Measurements from ENCODE around the gene CCDC61.

CCDC61 gene, protein sequence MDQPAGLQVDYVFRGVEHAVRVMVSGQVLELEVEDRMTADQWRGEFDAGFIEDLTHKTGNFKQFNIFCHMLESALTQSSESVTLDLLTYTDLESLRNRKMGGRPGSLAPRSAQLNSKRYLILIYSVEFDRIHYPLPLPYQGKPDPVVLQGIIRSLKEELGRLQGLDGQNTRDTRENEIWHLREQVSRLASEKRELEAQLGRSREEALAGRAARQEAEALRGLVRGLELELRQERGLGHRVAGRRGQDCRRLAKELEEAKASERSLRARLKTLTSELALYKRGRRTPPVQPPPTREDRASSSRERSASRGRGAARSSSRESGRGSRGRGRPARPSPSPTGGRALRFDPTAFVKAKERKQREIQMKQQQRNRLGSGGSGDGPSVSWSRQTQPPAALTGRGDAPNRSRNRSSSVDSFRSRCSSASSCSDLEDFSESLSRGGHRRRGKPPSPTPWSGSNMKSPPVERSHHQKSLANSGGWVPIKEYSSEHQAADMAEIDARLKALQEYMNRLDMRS

DNA sequence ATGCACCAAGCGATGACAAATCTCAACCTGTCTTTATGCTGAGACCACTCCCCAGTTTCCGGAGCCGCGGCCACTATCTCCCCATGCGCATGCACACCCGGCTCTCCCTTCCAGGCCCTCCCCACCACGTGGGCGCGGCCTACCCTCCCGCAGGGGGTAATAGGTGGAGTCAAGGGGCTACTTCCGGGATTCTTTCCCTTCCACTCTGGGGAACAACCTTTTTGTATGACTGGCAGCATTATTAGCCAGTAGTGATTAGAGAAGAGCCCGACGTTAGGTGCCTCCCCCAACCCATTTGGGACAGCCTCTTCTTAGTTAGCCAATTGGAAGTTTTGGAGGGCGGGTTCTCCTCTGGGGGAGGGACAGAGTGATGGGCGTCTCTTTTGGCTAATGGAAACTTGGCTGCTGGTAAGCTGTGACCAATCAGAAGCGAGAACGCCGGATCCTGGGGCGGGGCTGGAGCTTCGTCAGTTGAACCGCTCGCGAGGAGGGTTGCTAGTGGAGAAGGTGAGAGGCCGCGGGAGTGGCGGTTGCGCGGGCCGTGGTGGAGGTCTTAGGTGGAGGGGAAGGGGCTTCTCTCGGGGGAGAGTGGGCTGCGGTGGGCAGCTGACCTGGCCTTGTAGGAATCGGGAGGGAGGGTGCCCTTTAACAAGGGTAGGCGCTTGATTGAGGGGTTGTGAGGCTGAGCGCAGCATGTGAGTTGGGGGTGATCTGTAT is at the start of gene CCDC61:
Gene CCDC61, plus strand, starts transcription at position 470 of the 717 bp plus-strand sequence. CDS start 7,552 bp downstream, outside the sequence.
- peaks cover 20% of the 10 kb centered on the region for H3K27me3 ChIP-seq
- no peaks in the 10 kb centered on the region for H3K9me3 ChIP-seq
- H3K4me2 ChIP-seq: peak within 1 kb of the TSS; percentile 87
- peak within 1 kb of the TSS; percentile 75 for H3K4me3 ChIP-seq
- peaks cover 33% of the 10 kb centered on the region for H3K4me1 ChIP-seq
- peak within 1 kb of the TSS; percentile 82 for H3K9ac ChIP-seq
- peaks cover 18% of the 10 kb centered on the region for H3K36me3 ChIP-seq
- peaks cover 23% of the 10 kb centered on the region for H4K20me1 ChIP-seq
- peak within 1 kb of the TSS; percentile 75 for H3K27ac ChIP-seq
- TF ChIP-seq Cebpa-rat (IDR thresholded peaks at IDR 0.05): no peak

DNA sequence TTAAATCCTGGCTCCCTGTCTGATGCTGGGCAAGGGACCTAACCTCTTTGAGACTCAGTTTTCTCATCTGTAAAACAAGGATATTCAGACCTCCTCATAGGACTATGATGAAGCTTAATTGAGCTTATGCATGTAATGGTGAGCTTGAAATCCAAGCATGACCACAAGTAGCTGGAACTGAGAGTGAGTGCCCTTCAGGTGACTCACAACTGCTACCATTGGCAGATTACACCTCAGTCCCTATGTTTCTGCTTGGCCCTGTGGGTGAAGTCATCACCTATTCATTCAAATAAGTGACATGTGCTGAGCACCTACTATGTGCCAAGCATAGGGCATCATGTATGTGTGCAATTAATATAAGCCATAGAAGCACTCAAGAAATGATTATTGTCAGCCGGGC is 47.3 kb upstream of the CCDC61 start:
- TF ChIP-seq Cebpa-rat (IDR thresholded peaks at IDR 0.05): no peak
- Histone ChIP-seq H3K27ac (no peak overlapping the region), H3K9ac (no peak overlapping the region), H3K4me2 (no peak overlapping the region), H3K4me1 (peaks cover 3% of the 10 kb centered on the region), H3K9me3 (no peaks in the 10 kb centered on the region), H3K4me3 (no peak overlapping the region), H3K36me3 (peaks cover 7% of the 10 kb centered on the region; the same call in 1 of the 2 replicates), H3K27me3 (no peaks in the 10 kb centered on the region), H4K20me1 (no peaks in the 10 kb centered on the region)

DNA sequence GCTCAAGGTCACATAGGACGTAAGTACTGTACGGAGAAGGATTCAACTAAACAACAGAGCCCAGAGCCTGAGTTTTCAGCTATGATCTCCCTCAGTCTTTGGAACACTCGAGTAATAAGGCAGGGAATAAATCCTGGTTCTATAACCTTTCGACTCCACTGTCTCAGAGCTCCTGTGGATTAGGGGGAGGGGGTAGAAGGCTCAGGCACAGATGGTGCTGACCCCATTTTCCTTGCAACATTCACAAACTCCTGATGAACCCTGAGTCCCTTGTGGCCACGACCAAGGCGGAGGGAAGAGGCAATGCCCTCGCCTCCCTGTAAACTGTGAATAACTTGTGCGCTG is 43.0 kb upstream of the CCDC61 start:
- no peak for TF ChIP-seq Cebpa-rat (IDR thresholded peaks at IDR 0.05)
- Histone ChIP-seq H3K27ac (no peak overlapping the region), H3K4me1 (peaks cover 46% of the 10 kb centered on the region), H4K20me1 (no peaks in the 10 kb centered on the region), H3K9ac (no peak overlapping the region), H3K4me3 (no peak overlapping the region), H3K27me3 (no peaks in the 10 kb centered on the region), H3K4me2 (no peak overlapping the region), H3K9me3 (no peaks in the 10 kb centered on the region), H3K36me3 (peaks cover 18% of the 10 kb centered on the region; the same call in 1 of the 2 replicates)

DNA sequence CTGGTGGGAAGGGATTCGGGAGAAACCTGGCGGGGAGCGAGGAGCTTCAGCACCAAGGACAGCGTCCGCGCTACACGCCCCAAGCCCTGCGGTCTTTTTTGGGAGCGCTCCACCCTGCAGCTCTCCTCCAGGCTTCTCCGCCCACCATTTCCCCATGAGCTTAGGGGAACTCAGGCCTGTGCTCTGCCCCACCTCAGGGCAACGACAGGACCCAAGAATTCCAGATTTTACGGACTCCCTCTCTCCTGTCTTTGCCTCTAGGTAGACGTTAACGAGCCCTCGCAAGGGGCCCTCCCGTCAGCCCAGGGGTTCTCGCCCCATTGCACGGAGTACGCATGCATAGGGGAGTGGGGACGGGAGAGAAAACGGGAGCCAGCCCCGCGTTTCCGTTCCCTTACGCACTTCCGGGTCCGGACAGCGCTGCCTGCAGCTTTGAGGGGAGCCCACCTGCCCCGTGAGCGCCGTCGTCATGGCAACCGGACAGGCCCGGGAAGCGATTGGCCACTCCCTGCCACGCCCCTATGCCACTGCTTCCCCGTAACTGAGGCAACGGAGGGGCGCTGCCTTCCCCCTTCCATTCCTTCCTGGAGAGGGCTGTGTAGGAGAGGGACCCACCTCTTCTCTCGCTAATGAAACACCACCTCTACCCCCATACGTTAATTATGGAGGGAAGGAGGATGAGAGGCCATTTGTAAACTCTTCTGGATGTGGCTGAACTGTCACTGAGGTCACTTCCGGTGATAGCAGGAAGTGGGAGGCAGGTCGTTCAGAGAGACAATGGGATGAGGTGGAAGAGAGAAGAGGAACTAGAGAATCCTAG is 42.4 kb upstream of the CCDC61 start:
- TF ChIP-seq Cebpa-rat (IDR thresholded peaks at IDR 0.05): no peak
- no peak overlapping the region for H3K27ac ChIP-seq
- no peak overlapping the region for H3K4me3 ChIP-seq

DNA sequence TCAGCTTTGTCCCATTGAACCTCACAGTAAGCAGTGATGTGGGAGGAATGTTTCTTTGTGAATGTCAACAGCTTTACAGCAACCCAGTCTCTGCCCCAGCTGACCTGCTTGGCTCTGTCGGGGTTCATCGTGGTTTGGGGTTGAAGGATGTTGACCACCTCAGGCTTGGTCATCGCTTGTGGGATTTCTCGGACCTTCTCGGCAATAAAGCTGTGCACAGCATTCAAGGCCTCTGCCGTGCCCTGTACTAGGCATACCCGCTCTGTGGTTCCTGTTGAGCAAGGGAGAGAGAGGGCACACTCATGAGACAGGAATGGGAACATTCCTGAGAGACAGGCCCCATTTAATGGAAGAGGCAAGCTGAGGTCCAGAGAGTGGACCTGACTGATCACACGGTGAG is 41.6 kb upstream of the CCDC61 start:
- Histone ChIP-seq H3K4me1 (peaks cover 59% of the 10 kb centered on the region), H3K27me3 (no peaks in the 10 kb centered on the region), H3K36me3 (peaks cover 21% of the 10 kb centered on the region; the same call in 1 of the 2 replicates), H3K9ac (no peak overlapping the region), H3K4me3 (no peak overlapping the region), H3K4me2 (peak overlapping the region; percentile 53), H3K27ac (no peak overlapping the region), H3K9me3 (no peaks in the 10 kb centered on the region), H4K20me1 (no peaks in the 10 kb centered on the region)
- no peak for TF ChIP-seq Cebpa-rat (IDR thresholded peaks at IDR 0.05)

More for the DNA sequence above, 42.4 kb upstream of the CCDC61 start:
- peak overlapping the region; percentile 53 for H3K4me2 ChIP-seq
- peaks cover 18% of the 10 kb centered on the region; the same call in 1 of the 2 replicates for H3K36me3 ChIP-seq
- H3K4me1 ChIP-seq: peaks cover 51% of the 10 kb centered on the region
- no peaks in the 10 kb centered on the region for H3K9me3 ChIP-seq
- no peak overlapping the region for H3K9ac ChIP-seq
- no peaks in the 10 kb centered on the region for H4K20me1 ChIP-seq
- H3K27me3 ChIP-seq: no peaks in the 10 kb centered on the region

DNA sequence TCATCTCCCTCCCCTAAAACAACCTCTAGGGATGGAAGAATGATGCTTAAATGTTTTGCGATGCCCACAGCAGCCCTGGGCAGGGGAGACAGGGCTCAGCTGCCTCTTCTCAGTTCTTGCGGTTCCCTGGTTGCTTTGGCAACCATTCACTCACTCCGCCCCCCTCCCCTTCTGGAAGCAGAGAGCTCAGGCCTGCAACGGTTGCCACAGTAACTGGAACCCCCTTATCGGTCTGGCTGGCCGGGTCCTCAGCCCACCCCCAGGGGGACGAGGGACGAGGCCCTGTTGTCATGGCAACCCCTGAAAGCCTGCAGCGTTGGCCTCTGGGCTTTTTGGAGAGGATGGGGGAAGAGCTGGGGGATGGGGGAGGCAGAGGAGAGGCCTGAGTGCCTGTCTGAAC is 41.1 kb upstream of the CCDC61 start:
- Histone ChIP-seq H3K27ac (no peak overlapping the region), H3K36me3 (peaks cover 26% of the 10 kb centered on the region; the same call in 1 of the 2 replicates), H3K4me3 (no peak overlapping the region), H3K9ac (no peak overlapping the region), H3K27me3 (no peaks in the 10 kb centered on the region), H3K9me3 (no peaks in the 10 kb centered on the region), H3K4me1 (peaks cover 64% of the 10 kb centered on the region), H3K4me2 (peak overlapping the region; percentile 53), H4K20me1 (no peaks in the 10 kb centered on the region)
- TF ChIP-seq Cebpa-rat (IDR thresholded peaks at IDR 0.05): no peak

DNA sequence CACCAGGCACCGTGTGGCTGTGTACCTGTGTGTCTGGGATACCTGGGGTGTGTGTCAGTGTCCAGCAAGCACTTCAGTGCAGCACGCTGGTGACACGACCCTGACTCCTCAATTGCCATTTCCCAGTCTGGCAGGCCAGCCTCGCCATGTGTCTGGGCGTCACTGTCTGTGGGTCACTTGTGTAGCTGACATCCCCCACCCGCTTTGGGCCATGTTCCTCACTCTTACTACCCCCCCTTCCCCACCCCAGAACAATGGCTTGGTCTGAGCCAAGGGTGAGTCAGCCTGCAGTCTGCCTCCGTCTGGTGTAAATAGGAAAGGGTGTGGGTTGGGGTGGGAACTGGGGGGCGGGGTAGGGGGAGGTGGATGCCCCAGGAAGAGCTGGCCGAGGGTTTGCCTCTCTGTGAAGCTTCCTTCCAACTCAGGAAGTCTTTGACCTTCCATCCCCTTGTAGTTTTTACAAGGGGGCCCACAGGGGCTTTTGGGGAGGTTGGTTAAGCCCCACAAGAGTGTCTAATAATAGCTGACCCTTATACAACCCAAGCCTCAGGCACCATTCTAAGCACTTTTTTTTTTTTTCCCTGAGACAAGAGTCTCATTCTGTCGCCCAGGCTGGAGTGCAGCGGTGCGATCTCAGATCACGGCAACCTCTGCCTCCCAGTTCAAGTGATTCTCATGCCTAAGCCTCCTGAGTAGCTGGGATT is 39.2 kb upstream of the CCDC61 start:
- no peaks in the 10 kb centered on the region for H4K20me1 ChIP-seq
- H3K36me3 ChIP-seq: peaks cover 26% of the 10 kb centered on the region; the same call in 1 of the 2 replicates
- TF ChIP-seq Cebpa-rat (IDR thresholded peaks at IDR 0.05): no peak
- H3K4me3 ChIP-seq: no peak overlapping the region
- H3K27ac ChIP-seq: 0 out of 2 replicates have a peak overlapping the region, but pooled peaks have one; percentile 35
- peaks cover 83% of the 10 kb centered on the region for H3K4me1 ChIP-seq
- H3K27me3 ChIP-seq: no peaks in the 10 kb centered on the region
- no peaks in the 10 kb centered on the region for H3K9me3 ChIP-seq
- H3K9ac ChIP-seq: no peak overlapping the region
- peak overlapping the region; percentile 53 for H3K4me2 ChIP-seq

DNA sequence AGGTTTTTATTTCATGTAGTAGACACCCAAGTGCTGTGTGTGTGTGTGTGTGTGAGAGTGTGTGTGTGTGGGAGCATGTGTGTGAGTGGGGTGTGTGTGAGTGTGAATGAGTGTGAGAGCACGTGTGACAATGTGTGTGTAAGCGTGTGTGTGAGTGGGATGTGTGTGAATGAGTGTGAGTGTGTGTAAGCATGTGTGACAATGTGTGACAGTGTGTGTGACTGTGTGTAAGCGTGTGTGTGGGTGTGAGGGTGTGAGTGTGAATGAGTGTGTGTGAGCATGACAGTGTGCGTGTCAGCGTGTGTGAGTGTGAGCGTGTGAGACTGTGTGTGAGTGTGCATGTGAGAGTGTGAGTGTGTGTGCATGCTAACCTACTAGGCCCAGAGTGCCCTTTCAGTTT is 36.9 kb upstream of the CCDC61 start:
- H3K4me1 ChIP-seq: peaks cover 96% of the 10 kb centered on the region
- H3K4me3 ChIP-seq: no peak overlapping the region
- peaks cover 15% of the 10 kb centered on the region; the same call in 1 of the 2 replicates for H3K36me3 ChIP-seq
- no peaks in the 10 kb centered on the region for H3K27me3 ChIP-seq
- TF ChIP-seq Cebpa-rat (IDR thresholded peaks at IDR 0.05): no peak
- H4K20me1 ChIP-seq: no peaks in the 10 kb centered on the region
- peaks cover 5% of the 10 kb centered on the region; the same call in 1 of the 2 replicates for H3K9me3 ChIP-seq
- H3K4me2 ChIP-seq: no peak overlapping the region
- no peak overlapping the region; the same call in 1 of the 2 replicates for H3K27ac ChIP-seq
- no peak overlapping the region for H3K9ac ChIP-seq
